ENCODE results near the gene ARHGAP19.

Gene ARHGAP19

GRCh38 chr10:97273700-97274099 is 18.7 kb downstream of the ARHGAP19 start:
- Histone ChIP-seq H3K36me3 (ENCODE audit: control insufficient read depth in 2 of 2, insufficient read depth in 1 of 2, low read length in 2 of 2) (no peaks in the 10 kb centered on the region), H3K27ac (ENCODE audit: extremely low read depth, low read depth, low read length) (no peak overlapping the region), H3K4me1 (ENCODE audit: control insufficient read depth, insufficient read depth, low read length) (peaks cover under 1% of the 10 kb centered on the region; the same call in 1 of the 2 replicates), H3K9me3 (ENCODE audit: control insufficient read depth, insufficient read depth, low read depth, low read length) (no peaks in the 10 kb centered on the region), H3K4me3 (ENCODE audit: low read depth, low read length) (no peak overlapping the region)
- ChIA-PET CTCF (interaction anchor here (0.6 to 1.4 kb wide), 4 partner anchors 63 to 1458 kb away, joined by 3 read pairs; no protein-coding TSS in a partner anchor), POLR2A (interaction anchor here (1.1 kb wide), 1 partner anchor 18 kb away, joined by 3 read pairs; no protein-coding TSS in a partner anchor)
- TF ChIP-seq ZNF146 (tag by site-specific recombination; IDR thresholded peaks at IDR 0.05) (peak; percentile 93), ZNF555 (tag by site-specific recombination; conservative IDR thresholded peaks at IDR 0.05) (no peak)

- ChIA-PET CTCF (interaction anchor here (0.6 to 3.1 kb wide), 4 partner anchors 8 to 301 kb away, joined by 3 to 22 read pairs (median 4); no protein-coding TSS in a partner anchor), POLR2A (interaction anchor here (0.6 kb wide), 1 partner anchor 80 kb away, joined by 4 read pairs; no protein-coding TSS in a partner anchor)
- Histone ChIP-seq H3K36me3 (ENCODE audit: control insufficient read depth in 2 of 2, insufficient read depth in 1 of 2, low read length in 2 of 2) (no peaks in the 10 kb centered on the region), H3K27ac (ENCODE audit: extremely low read depth, low read depth, low read length) (no peak overlapping the region), H3K4me1 (ENCODE audit: control insufficient read depth, insufficient read depth, low read length) (no peaks in the 10 kb centered on the region), H3K9me3 (ENCODE audit: control insufficient read depth, insufficient read depth, low read depth, low read length) (no peaks in the 10 kb centered on the region), H3K4me3 (ENCODE audit: low read depth, low read length) (no peak overlapping the region)
- TF ChIP-seq ATF2 (tag by site-specific recombination; IDR thresholded peaks at IDR 0.05; ENCODE audit: low read depth) (no peak), EGR2 (tag by site-specific recombination; IDR thresholded peaks at IDR 0.05; ENCODE audit: low read depth) (no peak), KLF8 (tag by site-specific recombination; IDR thresholded peaks at IDR 0.05) (no peak), ZNF350 (tag by site-specific recombination; IDR thresholded peaks at IDR 0.05) (no peak), ZFHX2 (tag by site-specific recombination; conservative IDR thresholded peaks at IDR 0.05) (0 out of 2 replicates have a peak, but pooled peaks have one; percentile 8), ZBTB17 (tag by site-specific recombination; IDR thresholded peaks at IDR 0.05) (0 out of 2 replicates have a peak, but pooled peaks have one; percentile 32), ZNF658 (tag by site-specific recombination; IDR thresholded peaks at IDR 0.05) (no peak), ZNF596 (tag by site-specific recombination; IDR thresholded peaks at IDR 0.05) (no peak), ZNF26 (tag by site-specific recombination; IDR thresholded peaks at IDR 0.05) (no peak), SETDB1 (IDR thresholded peaks at IDR 0.05; ENCODE audit: insufficient read length, low read length) (peak; percentile 28), ZNF473 (tag by site-specific recombination; IDR thresholded peaks at IDR 0.05) (no peak), ZFP41 (tag by site-specific recombination; IDR thresholded peaks at IDR 0.05; ENCODE audit: borderline replicate concordance) (no peak), HOXC10 (CRISPR knock-in tag; IDR thresholded peaks at IDR 0.05) (no peak), ZSCAN23 (tag by site-specific recombination; IDR thresholded peaks at IDR 0.05) (no peak), ZNF335 (tag by site-specific recombination; conservative IDR thresholded peaks at IDR 0.05) (no peak), ZNF692 (tag by site-specific recombination; IDR thresholded peaks at IDR 0.05) (no peak), ZNF211 (tag by site-specific recombination; IDR thresholded peaks at IDR 0.05; ENCODE audit: low read depth) (no peak), ZNF837 (tag by site-specific recombination; IDR thresholded peaks at IDR 0.05) (no peak), ELK4 (IDR thresholded peaks at IDR 0.05; ENCODE audit: borderline replicate concordance, low read depth, low read length) (no peak), ZNF629 (tag by site-specific recombination; IDR thresholded peaks at IDR 0.05) (no peak), ZNF501 (tag by site-specific recombination; IDR thresholded peaks at IDR 0.05) (no peak)
Measured at GRCh38 chr10:97270523-97271154, 21.8 kb downstream of the ARHGAP19 start.
